ENCODE results near the gene ZNF532. TPM values are rescaled to one million over a fixed set of nuclear protein-coding genes. Genes with fewer than 3 reads are reported as not detected.

The ZNF532 gene
- polyA plus RNA-seq, 3 donors = 0.76 to 18.5 (median 1.7) TPM

DNA sequence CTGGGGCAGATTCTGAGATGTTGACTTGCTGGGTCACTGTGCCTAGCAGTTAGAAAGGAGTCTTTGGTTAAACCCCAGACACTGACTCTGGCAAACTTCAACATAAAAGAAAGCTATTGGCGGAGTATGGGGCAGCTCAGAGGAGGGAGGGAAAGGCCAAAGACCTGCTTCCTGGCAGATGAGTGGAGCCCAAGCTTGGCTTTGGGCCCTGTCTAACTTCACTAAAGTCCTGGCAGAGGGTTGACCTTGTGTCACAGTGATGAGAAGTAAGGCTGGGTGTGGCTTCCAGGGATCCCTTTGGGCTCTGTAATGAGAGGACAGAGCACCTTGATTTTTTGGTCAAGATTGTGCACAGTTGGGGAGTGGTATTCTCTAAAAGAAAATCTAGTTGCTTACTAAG lies 145.2 kb downstream of the ZNF532 start:
- Histone ChIP-seq H4K20me1 (ENCODE audit: insufficient read depth, low read length) (no peaks in the 10 kb centered on the region), H3K9me3 (replicated peaks in 1 of 2; ENCODE audit: control insufficient read depth in 1 of 2, insufficient read depth in 1 of 2, low read length in 2 of 2) (no peaks in the 10 kb centered on the region), H3K4me2 (replicated peaks; ENCODE audit: extremely low read depth, low read length, poor library complexity, severe bottlenecking) (no peak overlapping the region), H2AFZ (ENCODE audit: insufficient read depth, low read depth, low read length, poor library complexity, severe bottlenecking) (no peak overlapping the region), H3K27ac (ENCODE audit: low read depth in 1 of 2, low read length in 2 of 2) (no peak overlapping the region), H3K79me2 (ENCODE audit: insufficient read depth, low read length) (no peaks in the 10 kb centered on the region), H3K4me3 (replicated peaks in 1 of 3; ENCODE audit: low read depth in 2 of 3, low read length in 3 of 3) (no peak overlapping the region), H3K9ac (ENCODE audit: insufficient read depth, low read length, poor library complexity, severe bottlenecking) (no peak overlapping the region), H3K36me3 (replicated peaks in 1 of 2; ENCODE audit: control insufficient read depth in 1 of 2, insufficient read depth in 2 of 2, low read length in 2 of 2) (no peaks in the 10 kb centered on the region), H3K4me1 (ENCODE audit: control insufficient read depth in 1 of 2, insufficient read depth in 2 of 2, low read length in 2 of 2) (no peaks in the 10 kb centered on the region), H3K27me3 (ENCODE audit: control insufficient read depth in 2 of 2, insufficient read depth in 2 of 2, low read length in 2 of 2) (no peaks in the 10 kb centered on the region)
- Mint-ChIP-seq H3K4me3 (no peak overlapping the region), H3K36me3 (no peaks in the 10 kb centered on the region), H3K27me3 (ENCODE audit: low read depth in 3 of 3) (peaks cover 0 to 8% (median 4%) of the 10 kb centered on the region in 3 donors), H3K27ac (no peak overlapping the region), H3K9me3 (peaks cover 0 to 5% (median 0%) of the 10 kb centered on the region in 7 donors), H3K4me1 (no peaks in the 10 kb centered on the region)
- 100% methylated on average over 1 of the region's 1 CpG for WGBS (ENCODE audit: insufficient coverage)
- DNase-seq = no peak
- intact Hi-C loops (cut with micrococcal nuclease) = no loop called here
- TF ChIP-seq, protein P1, sequence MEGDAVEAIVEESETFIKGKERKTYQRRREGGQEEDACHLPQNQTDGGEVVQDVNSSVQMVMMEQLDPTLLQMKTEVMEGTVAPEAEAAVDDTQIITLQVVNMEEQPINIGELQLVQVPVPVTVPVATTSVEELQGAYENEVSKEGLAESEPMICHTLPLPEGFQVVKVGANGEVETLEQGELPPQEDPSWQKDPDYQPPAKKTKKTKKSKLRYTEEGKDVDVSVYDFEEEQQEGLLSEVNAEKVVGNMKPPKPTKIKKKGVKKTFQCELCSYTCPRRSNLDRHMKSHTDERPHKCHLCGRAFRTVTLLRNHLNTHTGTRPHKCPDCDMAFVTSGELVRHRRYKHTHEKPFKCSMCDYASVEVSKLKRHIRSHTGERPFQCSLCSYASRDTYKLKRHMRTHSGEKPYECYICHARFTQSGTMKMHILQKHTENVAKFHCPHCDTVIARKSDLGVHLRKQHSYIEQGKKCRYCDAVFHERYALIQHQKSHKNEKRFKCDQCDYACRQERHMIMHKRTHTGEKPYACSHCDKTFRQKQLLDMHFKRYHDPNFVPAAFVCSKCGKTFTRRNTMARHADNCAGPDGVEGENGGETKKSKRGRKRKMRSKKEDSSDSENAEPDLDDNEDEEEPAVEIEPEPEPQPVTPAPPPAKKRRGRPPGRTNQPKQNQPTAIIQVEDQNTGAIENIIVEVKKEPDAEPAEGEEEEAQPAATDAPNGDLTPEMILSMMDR (IDR thresholded peaks at IDR 0.05) = no peak

DNA sequence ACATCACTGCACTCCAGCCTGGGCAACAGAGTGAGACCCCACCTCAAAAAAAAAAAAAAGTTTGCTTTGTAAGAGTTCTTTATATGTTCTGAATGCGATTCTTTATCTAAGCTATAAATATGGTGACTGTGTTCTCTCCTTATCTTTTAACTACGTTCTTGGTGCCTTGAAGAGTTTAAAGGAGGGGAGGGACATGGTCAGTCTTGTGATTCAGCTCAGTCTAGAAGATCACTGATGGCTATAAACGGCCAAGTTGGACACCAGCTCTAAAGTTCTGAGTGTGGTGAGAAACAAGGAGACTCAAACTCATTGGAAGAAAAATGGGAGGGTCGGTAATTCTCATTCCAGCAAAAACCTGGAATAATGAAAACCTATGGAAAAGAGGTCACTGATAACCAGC lies 146.6 kb downstream of the ZNF532 start:
- TF ChIP-seq, protein P1 (IDR thresholded peaks at IDR 0.05) = no peak
- no peak overlapping the region for H3K27ac Mint-ChIP-seq
- no peak overlapping the region for H3K27ac ChIP-seq (ENCODE audit: low read depth in 1 of 2, low read length in 2 of 2)
- H3K79me2 ChIP-seq (ENCODE audit: insufficient read depth, low read length) = no peaks in the 10 kb centered on the region
- no peak overlapping the region for H3K4me3 Mint-ChIP-seq
- no peak overlapping the region for H3K4me3 ChIP-seq (replicated peaks in 1 of 3; ENCODE audit: low read depth in 2 of 3, low read length in 3 of 3)
- intact Hi-C loops (cut with micrococcal nuclease) = no loop called here
- no peak overlapping the region for H3K4me2 ChIP-seq (replicated peaks; ENCODE audit: extremely low read depth, low read length, poor library complexity, severe bottlenecking)
- H3K4me1 Mint-ChIP-seq = no peaks in the 10 kb centered on the region
- H3K36me3 ChIP-seq (replicated peaks in 1 of 2; ENCODE audit: control insufficient read depth in 1 of 2, insufficient read depth in 2 of 2, low read length in 2 of 2) = no peaks in the 10 kb centered on the region
- peaks cover 0 to 7% of the 10 kb centered on the region in 2 donors for H3K9me3 ChIP-seq (replicated peaks in 1 of 2; ENCODE audit: control insufficient read depth in 1 of 2, insufficient read depth in 1 of 2, low read length in 2 of 2)
- no peak for DNase-seq
- no peak overlapping the region for H2AFZ ChIP-seq (ENCODE audit: insufficient read depth, low read depth, low read length, poor library complexity, severe bottlenecking)
- H3K9ac ChIP-seq (ENCODE audit: insufficient read depth, low read length, poor library complexity, severe bottlenecking) = no peak overlapping the region
- H3K9me3 Mint-ChIP-seq = peaks cover 0 to 7% (median 4%) of the 10 kb centered on the region in 7 donors
- no peaks in the 10 kb centered on the region for H3K27me3 ChIP-seq (ENCODE audit: control insufficient read depth in 2 of 2, insufficient read depth in 2 of 2, low read length in 2 of 2)
- WGBS (ENCODE audit: insufficient coverage) = 100% methylated on average over 2 of the region's 4 CpGs
- no peaks in the 10 kb centered on the region for H3K4me1 ChIP-seq (ENCODE audit: control insufficient read depth in 1 of 2, insufficient read depth in 2 of 2, low read length in 2 of 2)
- peaks cover 0 to 6% (median 3%) of the 10 kb centered on the region in 3 donors for H3K27me3 Mint-ChIP-seq (ENCODE audit: low read depth in 3 of 3)
- H3K36me3 Mint-ChIP-seq = no peaks in the 10 kb centered on the region
- H4K20me1 ChIP-seq (ENCODE audit: insufficient read depth, low read length) = no peaks in the 10 kb centered on the region

Data from CD14-positive monocyte (primary cell).